NK-92 treated with Interleukin-12 subunit alpha and Interleukin-12 subunit beta, amount 100 ng/mL, for 24 hours (cell line): ENCODE measurements around the gene PTK6.
"Not testable (repeated sequence)": the region's sequence is repeated elsewhere in the genome, so short reads cannot be mapped to it uniquely, and the experiment has no call there.

Source experiments
- DNase-seq: peaks from one replicate; lab custom pipeline; 2025; lab: John Stamatoyannopoulos, UW

Gene PTK6

DNA sequence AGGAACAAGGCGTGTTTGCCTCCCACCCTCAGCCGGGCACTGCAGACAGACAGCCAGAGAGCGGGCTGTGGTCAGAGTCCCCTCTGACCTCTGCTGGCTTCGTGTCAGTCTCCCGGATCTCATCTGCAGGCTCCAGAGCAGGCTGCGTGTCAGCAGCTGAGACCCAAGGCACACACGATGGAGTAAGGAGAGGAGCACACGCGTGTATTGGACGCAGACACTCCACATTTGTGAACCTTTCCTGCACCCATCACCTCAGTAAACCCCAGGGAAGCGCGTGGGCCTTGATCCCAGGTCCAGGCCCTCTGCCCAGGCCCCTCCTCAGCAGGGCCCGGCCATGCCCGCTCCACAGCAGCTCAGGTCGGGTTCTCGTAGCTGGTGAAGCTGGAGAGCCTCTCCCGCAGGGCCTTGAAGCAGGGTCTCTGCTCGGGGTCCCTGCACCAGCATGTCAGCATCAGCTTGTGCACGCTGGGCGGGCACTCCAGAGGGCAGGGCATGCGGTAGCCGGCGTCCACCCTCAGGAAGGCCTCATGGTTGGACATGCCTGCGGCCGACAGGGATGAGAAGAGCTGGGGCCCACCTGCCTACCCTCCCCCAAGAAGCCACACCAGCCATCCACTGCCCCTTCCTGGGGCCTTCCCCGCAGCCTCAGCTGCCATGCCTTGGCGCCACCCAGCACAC is 7.9 kb downstream of the PTK6 start:
- no peak for DNase-seq

DNA sequence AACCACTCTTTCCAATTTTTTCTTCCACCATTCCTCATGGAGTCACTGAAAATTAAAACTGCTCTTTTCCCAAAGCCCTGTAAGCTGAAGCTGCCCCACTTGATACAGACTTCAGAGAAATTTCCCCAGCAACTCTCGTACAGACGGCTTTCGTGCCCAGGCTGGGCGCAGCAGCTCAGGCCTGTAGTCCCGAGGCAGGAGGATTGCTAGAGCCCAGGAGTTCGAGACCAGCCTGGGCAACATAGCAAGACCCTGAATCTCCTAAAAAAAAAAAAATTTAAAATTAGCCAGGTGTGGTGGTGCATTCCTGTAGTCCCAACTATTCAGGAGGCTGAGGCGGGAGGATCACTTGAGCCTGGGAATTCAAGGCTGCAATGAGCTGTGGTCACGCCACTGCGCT is 10.0 kb downstream of the PTK6 start:
- no peak for DNase-seq

DNA sequence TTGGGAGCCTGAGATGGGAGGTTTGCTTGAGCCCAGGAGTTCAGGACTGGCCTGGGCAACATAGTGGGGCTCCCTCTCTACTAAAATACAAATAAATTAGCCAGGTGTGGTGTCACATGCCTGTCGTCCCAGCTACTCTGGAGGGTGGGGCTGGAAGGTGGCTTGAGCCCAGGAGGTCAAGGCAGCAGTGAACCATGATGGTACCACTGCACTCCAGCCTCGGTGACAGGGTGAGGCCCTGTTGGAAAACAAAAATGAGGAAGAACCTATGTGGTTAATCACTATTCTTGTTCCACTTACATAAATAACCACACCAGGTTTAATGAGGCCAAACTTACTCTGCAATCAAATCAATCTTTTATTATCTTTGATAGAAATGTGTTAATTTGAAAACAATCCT is 11.2 kb downstream of the PTK6 start:
- no peak for DNase-seq

DNA sequence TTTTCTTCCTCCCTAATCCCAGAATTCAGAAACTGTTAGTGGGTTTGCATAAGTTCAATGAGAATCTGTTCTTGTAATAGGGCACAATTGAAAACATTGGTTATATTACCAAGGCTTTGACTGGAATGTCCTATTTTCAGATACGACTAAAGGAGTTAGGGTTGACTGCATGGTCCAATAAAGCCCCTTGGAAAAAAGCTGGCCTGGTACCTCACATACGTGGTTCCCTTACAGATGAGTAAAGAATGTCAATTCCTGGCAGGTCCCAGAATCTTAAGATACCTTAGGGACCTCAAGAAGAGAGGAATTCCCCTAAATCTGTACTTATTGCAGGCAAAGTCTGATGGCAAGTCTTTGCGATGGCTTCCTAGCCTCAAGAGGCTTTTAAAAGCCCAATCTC is 12.0 kb downstream of the PTK6 start:
- DNase-seq = no peak

DNA sequence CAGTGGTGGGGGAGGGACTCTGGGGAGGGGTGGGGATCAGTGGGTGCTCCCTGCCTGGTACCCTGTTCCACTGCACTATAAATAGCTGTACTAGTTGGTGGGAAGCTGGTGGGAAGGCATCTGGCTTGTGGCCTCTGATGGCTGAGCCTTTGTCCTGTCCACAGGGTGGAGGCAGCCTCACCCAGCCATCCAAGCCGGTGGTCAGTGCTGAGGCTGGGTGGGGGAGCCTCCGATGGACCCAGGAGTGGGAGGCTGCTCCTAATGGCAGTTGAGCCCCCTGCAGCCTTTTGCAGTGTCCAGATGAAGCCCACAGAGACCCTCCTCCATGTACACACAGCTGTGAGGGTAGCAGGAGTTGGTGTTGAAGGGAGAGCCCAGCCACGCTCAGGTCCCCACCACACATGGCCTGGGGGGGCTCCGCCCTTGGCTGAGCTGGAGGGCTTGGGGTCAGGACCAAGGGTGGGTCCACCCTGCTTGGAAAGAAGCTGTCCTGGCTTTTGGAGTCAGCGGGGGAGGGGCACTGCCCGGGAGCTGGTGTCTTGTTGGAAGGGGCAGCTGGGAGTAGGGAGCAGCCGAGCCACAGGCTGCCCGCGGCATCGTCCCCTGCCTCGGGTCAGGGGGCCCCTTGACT is 14.1 kb downstream of the PTK6 start:
- DNase-seq = no peak

DNA sequence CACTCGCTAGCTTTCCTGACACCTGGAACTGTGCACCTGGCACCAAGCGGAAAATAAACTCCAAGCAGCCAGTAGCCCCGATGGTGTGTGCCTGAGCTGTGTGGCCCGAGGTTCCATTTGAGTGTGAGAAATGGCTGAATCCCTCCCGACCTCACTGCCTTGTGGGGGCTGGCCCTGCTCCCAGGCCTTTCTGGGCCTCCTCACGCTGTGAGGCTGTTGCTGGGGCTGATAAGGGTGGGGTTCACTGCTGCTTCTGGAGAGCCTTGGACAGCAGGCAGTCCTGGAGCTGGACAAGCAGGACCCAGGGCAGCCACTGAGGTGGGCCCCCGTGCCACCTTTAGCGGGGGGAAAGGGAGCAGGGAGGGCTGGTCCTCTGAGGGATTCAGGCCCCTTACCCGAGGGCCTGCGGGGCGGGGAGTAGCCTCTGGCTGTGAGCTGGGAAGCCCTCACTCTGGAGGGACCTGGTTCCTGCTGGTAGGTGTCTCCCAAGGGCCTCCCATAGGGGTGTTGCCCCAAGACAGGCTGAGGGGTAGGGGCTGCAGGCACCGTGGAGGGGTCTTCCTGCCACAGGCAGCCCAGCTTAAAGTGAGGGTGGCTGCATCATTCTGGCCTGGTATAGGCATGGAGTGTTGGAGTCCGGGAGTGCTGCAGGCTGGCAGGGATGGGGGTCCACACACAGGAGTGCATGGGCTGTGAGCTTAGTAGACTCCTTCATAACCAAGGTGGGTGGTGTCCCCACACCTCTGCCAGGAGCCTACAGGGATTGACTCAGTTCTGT is 14.9 kb downstream of the PTK6 start:
- DNase-seq = no peak

DNA sequence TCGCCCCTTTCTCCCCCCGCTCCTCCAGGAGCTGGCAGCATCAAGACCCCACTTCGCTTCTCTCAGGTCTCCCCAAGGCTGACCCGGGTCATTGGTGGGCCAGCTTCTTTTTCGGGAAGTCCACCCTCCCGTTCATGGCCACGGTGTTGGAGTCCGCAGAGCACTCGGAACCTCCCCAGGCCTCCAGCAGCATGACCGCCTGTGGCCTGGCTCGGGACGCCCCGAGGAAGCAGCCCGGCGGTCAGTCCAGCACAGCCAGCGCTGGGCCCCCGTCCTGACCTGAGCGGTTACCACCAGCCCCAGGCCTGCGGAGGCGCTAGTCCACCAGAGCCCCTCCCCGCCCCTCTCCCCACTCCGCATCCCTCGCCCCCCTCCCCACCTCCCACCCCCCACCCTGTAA is 15.6 kb downstream of the PTK6 start:
- no peak for DNase-seq

DNA sequence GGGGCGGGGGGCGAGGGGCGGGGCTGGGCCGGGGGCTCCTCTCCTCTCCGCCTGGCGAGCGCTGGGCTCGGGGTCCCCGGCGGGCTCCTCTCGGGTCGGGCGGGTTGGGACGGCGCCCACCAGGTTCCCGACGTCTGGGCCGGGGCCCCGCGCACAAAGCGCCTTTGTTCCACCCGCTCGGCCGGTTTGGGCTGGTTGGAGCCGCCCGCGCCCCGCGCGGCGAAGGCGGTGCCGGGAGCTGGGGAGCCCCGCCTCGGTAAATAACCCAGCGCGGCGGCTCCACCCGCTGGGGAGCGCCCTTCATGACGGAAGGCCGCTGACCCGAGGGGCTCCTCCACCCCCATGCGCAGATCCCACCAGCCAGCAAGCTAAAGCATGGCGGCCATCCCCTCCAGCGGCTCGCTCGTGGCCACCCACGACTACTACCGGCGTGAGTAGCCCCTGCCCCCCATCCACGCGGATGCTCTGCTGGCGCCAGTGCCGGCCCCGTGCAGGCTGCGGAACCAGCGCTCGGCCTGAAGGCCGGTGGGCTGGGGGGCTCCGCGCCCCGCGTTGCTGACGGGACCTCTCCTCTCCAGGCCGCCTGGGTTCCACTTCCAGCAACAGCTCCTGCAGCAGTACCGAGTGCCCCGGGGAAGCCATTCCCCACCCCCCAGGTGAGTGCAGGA is 16.1 kb downstream of the PTK6 start:
- DNase-seq = peak; percentile 60

DNA sequence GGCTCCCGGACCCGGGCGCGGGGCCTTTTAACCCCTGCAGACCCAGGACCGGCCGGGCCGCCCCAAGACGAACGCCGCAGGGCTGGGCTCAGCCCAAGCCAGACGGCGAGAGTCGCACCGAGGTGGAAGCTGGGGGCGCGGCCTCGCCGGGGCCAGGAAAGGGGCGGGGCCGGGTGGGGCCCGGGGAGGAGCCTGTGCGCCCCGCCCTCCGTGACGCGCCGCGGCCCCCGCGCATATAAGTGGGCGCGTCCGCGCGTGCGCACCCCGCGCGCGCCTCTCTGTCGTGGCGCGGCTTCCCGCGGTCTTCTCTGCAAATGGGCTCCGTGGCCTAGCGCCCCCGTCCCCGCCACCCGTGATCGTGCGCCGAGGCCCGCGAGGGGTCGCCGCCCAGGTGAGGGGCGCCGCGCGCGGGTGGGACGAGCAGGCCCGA is 16.7 kb downstream of the PTK6 start, which contains the start of gene PPDPF:
TSS of gene PPDPF (plus strand) at position 262 of the 430 bp plus-strand sequence. CDS start 544 bp downstream, outside the sequence.
- peak; percentile 70 for DNase-seq

DNA sequence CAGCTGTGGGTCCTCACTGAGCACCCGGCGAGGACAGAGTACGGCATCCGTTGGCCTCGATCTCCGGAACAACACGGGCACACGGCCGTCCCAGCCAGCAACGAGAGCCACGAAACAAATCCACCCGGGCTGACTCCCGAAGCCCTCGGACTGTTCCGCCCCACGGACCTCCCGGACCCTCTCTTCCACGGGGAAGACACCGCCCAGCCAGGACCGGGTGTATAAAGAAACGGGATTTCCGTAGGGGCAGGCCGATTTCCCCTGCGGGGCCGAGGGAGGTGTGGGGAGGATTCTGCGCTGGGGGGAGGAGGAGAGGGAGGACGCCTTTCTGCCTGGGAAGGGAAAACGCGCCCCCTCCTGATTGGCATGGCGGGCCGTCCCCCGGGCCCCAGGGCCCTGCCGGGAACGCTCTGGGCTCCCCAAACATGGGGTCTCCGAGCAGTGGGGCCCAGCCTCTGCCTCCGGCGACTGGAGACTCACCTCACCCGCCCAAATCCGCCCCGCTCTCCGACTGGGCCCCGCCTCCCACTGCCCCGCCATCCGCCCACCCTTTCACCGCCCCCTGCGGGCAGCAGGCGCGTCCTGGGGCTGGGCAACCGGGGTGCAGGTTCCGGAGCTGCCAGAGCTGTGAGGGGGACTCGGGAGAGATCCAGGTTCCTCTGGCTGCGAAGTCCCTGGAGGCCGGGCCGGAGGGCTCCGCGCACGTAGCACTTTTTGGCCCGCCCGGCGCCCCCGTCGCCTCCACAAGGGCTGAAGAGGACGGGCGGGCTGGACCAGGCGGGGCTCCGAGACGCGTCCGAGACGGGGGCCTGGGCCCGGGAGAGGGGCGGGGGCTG is 17.3 kb downstream of the PTK6 start:
- no peak for DNase-seq

DNA sequence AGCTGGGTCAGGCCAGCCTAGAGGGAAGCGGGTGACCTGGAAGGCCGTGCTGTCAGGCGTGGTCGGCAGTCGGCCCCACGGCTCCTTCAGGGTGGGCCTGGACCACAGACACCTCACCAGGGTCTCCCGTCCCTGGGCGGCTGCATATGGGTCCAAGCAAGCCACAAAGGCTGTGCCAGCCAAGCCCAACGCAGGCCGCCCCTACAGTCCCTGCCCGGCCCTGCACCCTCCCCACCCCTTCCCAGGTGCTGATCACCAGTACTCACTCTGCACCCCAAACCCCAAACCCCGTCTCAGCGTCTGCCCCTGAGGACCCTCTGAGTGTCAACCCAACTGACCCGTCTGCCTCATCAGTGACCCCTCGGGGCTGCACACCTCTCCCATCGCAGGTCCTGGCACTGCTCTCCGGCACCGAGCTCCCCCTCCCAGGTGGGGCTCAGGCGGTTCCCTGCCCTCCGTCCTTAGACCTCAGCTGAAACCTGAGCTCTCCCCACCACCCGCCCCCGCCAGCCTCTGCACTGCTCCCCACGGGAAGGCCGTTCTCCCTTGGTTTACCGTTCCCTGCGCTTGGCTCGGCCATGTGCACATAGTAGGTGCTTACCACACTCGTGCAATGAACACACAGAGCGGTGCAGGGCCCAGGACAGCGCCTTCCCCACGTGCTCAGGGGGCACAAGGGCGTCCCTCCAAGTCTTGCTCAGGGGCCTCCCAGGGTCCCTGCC is 18.1 kb downstream of the PTK6 start:
- no peak for DNase-seq

DNA sequence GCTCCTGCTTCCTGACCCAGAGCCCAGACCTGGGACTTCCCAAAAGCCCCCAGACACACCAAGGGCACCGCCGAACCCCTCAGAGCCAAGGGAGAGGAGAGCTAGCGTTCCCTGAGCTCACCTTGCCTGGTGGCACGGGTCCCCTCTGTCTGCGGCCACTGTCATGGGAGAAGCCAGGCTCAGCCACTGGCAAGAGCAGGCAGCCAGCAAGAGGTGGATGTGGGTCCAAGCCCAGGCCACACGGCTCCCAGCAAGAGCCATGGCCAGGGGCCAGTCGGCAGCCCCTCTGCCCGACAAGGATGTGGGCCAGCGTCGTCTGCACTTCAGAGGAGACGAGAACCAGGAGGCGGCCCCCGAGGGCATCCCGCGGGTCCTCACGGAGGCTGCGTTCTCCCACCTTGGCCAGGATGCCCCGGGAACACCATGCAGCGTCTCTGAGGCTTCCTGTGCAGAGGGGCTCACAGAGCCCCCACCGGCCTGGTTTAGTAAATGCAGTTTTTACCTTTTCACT is 18.8 kb downstream of the PTK6 start:
- no peak for DNase-seq

DNA sequence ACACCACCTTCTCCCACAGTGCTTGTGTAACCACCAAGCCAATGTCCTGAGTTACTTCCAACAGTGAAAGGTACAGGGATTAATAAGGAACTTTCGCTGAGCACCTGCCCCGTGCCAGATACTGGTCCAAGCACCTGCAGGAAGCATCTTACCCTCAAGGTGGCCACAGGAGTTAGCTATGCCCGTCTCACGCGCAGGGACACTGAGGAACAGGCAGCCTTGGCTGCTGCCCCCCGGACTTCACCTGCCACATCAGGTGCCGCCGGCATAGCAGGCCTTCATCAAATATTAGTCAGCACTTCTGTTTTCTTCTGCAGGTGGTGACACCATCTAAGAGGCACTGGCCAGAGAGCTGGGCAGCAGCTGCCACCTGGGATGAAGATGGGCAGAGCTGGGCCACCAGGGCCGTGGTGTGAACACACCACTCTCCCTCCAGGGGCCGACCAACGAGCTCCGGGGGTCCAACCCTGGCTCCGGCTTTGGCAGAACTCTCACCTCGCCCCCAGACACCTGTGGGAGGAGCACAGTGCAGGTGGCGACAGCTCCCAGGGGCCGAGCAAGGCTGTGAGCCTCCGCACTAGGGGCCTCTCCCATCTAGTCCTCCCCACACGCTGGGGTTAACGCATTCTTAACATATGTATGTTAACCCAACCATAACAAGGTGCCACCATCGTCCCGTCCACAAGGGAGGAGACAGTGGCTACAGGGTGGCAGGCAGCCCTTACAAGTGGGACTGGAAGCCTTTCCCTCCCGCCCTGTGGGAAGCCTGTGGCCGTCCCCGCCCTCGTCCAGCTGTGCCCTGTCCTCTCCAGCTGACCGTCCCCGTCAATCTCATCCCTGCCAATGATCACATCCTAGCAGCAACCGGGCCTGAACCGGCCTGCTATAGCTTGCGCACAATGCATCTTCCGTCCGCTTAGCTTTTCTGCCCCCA is 19.5 kb downstream of the PTK6 start:
- DNase-seq = no peak

DNA sequence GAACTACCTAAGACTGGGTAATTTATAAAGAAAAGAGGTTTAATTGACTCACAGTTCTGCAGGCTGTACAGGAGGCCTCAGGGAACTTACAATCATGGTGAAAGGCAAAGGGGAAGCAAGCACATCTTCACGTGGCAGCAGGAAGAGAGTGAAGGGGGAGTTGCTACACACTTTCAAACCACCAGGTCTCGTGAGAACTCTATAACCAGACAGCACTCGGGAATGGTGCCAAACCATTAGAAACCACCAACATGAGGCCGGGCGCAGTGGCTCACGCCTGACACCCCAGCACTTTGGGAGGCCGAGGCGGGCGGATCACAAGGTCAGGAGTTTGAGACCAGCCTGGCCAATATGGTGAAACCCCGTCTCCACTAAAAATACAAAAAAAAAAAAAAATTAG is 22.7 kb downstream of the PTK6 start:
- not testable (repeated sequence) for DNase-seq

DNA sequence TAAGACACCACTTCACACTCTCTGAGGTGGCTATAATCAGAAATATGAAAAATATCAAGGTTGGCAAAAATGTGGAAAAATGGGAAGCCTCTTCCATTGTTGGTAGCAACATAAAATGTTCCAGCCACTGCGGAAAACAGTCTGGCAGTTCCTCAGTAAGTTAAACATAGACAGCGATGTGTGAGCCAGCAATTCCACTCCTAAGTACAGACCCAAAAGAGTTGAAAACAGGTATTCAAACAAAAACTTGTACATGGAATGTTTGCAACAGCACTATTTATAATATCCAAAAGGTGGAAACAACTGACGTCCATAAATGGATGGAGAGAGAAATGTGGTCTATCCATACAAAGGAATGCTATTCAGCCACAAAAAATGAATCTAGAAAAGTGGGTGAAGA is 24.0 kb downstream of the PTK6 start:
- DNase-seq = no peak

DNA sequence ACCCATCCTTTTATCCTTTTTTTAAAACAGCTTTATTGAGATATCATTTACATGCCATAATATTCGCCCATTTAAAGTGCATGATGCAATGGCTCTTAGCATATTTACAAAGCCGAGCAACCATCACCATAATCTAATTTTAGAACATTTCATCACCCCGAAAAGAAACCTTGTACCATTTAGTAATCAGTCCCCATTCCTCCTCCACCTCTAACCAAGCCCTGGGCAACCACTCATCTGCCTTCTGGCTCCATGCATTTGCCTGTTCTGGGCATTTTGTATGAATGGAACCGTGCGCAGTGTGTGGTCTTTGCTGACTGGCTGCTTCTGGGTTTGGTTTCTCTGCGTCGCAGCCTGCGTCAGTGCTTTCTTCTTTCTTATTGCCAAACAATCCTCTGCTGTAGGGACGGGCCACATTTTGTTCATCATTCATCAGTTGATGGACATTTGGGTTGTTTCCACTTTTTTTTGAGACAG is 28.1 kb downstream of the PTK6 start:
- no peak for DNase-seq

DNA sequence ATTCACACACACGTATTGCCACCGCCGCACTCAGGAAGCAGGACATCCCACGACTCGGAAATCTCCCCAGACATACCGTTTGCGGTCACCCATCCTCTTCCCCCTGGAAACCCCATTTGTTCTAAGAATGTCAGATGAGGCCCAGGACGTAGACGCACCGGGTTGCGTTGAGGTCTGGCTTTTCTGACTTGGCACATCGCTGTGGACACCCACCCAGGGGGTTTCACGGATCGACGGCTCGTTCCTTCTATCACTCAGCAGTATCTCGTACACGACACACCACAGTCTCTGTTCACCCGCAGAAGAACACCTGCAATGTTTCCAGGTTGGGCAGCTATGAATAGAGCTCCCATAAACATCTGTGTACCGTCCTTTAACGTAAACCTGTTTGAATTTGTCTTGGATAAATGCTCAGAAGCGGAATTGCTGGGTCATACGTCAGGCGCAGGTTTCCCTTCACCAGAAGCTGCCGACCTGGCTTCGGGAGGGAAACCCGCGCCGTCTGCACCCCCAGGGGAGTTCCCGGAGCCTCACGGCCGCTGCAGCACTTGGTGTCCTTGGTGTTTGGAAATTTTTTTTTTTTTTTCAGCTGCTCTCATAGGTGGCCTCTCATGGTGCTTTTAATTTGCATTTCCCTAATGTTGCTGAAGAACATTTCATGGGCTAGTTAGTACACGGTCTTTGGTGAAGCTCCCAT is 29.0 kb downstream of the PTK6 start:
- DNase-seq = no peak

DNA sequence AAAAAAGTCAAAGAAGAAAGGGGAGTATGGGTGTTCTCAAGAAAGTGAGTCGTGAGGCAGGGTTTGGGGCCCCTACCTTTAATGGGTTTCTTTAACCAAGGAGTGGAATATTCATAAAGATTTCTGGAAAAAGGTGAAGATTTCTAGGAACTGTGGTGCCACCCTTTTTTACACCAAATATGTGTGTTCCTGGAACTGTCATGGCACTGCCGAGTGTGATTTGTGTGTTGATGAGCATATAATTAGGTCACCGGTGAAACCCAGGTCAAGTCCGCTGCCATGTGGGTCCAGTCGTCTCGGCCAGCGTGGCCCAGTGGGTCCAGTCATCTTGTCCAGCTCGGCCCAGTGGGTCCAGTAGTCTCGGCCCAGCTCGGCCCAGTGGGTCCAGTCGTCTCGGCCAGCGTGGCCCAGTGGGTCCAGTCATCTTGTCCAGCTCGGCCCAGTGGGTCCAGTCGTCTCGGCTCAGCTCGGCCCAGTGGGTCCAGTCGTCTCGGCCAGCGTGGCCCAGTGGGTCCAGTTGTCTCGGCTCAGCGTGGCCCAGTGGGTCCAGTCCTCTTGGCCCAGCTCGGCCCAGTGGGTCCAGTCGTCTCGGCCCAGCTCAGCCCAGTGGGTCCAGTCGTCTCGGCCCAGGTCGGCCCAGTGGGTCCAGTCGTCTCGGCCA is 30.0 kb downstream of the PTK6 start:
- DNase-seq = no peak
